ENCODE data around the gene RAB3D. TPM values are rescaled to one million over a fixed set of nuclear protein-coding genes. Genes with fewer than 3 reads are reported as not detected.

The RAB3D gene
- total RNA-seq, 1 experiment from 2014 or later: 28.9 TPM

DNA sequence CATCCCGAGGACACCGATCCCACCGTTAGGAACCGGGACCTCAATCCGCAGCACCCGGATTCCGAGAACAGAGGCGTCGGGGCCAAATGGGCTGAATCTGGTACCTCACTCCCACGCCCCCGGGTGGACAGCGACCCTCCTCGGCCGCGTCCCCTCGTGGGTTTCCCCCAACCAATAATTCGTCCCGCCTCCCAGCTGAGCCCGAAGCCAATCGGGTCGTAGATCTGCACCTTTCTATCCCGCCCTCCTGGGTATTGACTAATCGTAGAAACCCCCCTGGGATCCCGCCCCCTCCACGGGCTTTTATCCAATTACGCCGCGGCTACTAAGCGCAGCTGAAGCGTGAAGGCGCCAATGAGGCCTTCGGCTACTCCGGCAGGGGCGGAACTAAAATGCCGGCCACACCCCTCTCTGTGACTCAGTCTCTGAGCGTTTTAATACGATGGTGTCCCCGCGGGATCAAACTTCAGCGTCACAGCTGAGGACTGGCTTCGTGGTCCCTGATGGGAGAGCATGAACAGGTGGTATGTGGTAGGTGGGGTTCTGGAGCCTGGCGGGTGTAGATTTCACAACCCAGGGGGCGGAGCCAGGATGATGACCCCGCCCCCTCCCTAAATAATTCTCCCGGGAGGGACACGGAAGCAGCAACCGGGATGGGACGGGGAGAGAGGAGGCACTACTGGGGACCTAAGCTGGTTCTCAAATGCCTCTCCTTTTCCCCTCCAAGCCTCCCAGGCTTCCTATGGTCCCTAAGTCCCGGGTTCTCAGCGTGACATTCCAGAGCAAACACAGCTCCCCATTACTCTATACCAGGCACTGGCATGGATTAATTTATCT lies 6.9 kb upstream of the RAB3D start, which contains the start of the genes CCDC159 and TMEM205:
CCDC159 (plus strand) TSS at position 416 of the 837 bp plus-strand sequence; CDS start at position 504, 88 bp downstream.
TMEM205 (minus strand) TSS at position 165 of the 837 bp plus-strand sequence. CDS start 649 bp downstream, outside the sequence.
- peak; percentile 100 for DNase-seq (ENCODE audit: low read depth, low spot score)
- Histone ChIP-seq H3K9ac (ENCODE audit: low read length) (peak within 1 kb of the TSS; percentile 90), H3K27me3 (ENCODE audit: insufficient read depth, low read length) (no peaks in the 10 kb centered on the region), H3K4me2 (ENCODE audit: low read length) (peak within 1 kb of the TSS; percentile 94), H3K4me3 (replicated peaks in 1 of 2; ENCODE audit: low read depth in 1 of 2, low read length in 2 of 2) (peak within 1 kb of the TSS; percentile 86 to 88), H3K36me3 (ENCODE audit: control insufficient read depth in 1 of 2, insufficient read depth in 2 of 2, low read length in 2 of 2) (peaks cover 0 to 5% of the 10 kb centered on the region in 2 experiments; a peak in 2 of 4 replicates), H3K9me3 (ENCODE audit: control insufficient read depth in 1 of 2, insufficient read depth in 1 of 2, low read depth in 1 of 2, low read length in 2 of 2) (peaks cover 3 to 13% of the 10 kb centered on the region in 2 experiments; a peak in 2 of 4 replicates), H3K79me2 (ENCODE audit: insufficient read depth, low read length) (0 out of 2 replicates have a peak, but pooled peaks cover 9% of the 10 kb centered on the region), H3K27ac (ENCODE audit: low read depth, low read length) (peak within 1 kb of the TSS; percentile 67), H4K20me1 (ENCODE audit: insufficient read depth) (no peaks in the 10 kb centered on the region), H3K4me1 (ENCODE audit: control insufficient read depth in 1 of 2, insufficient read depth in 2 of 2, low read length in 2 of 2) (peaks cover 25 to 51% of the 10 kb centered on the region in 2 experiments), H3K9me2 (ENCODE audit: insufficient read depth) (no peaks in the 10 kb centered on the region), H2AFZ (ENCODE audit: low read depth, low read length, poor library complexity, severe bottlenecking) (no peak within 1 kb of the TSS)
- ATAC-seq: peak; percentile 91
- ChIA-PET POLR2A (interaction anchor here (0.6 to 3.0 kb wide), 6 partner anchors 29 to 72 kb away, joined by 3 to 16 read pairs (median 5); partner anchors contain the start of genes EPOR, RGL3 and SWSAP1), CTCF (interaction anchor here (1.1 to 2.4 kb wide), 4 partner anchors 28 to 52 kb away, joined by 5 to 8 read pairs (median 7); partner anchors contain the start of genes EPOR and SWSAP1), RAD21 (ENCODE audit: low non-redundant PET in 1 of 2, low total read pairs in 2 of 2, uncharacterized antibody in 2 of 2, unreplicated experiment in 2 of 2) (interaction anchor here in 1 of 2 experiments (0.5 to 0.6 kb wide), 2 partner anchors 9 to 73 kb away, joined by 3 to 12 read pairs; partner anchors contain the start of gene RGL3)
- intact Hi-C loops (cut with micrococcal nuclease): no loop called here
- TSS peak; percentile 96 for BruUV-seq (replicated peaks)
- peak; percentile 51 for TF ChIP-seq SIN3A (IDR thresholded peaks at IDR 0.05; ENCODE audit: low read depth)
- TF ChIP-seq, protein P1, sequence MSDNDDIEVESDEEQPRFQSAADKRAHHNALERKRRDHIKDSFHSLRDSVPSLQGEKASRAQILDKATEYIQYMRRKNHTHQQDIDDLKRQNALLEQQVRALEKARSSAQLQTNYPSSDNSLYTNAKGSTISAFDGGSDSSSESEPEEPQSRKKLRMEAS (IDR thresholded peaks at IDR 0.05): peak; percentile 97
- TF ChIP-seq FOSL1 (IDR thresholded peaks at IDR 0.05; ENCODE audit: low read depth): no peak; the same call in none of the 2 replicates
- TF ChIP-seq CTCF (IDR thresholded peaks at IDR 0.05 in 2 of 3, conservative IDR thresholded peaks at IDR 0.05 in 1 of 3; ENCODE audit: borderline replicate concordance in 1 of 3, insufficient read depth in 1 of 3, low read depth in 2 of 3, low read length in 2 of 3): no peak
- no peak for TF ChIP-seq TCF7L2 (IDR thresholded peaks at IDR 0.05; ENCODE audit: borderline replicate concordance, extremely low read depth, insufficient read depth, insufficient read length)
- no peak for TF ChIP-seq EZH2 (IDR thresholded peaks at IDR 0.05)
- no peak for TF ChIP-seq EZH2phosphoT487 (IDR thresholded peaks at IDR 0.05; ENCODE audit: borderline replicate concordance)
- TF ChIP-seq ZNF274 (IDR thresholded peaks at IDR 0.05; ENCODE audit: low read depth, low read length): no peak
- no peak; the same call in 1 of the 2 replicates for TF ChIP-seq JUND (IDR thresholded peaks at IDR 0.05)
- peak; percentile 46; the same call in 1 of the 2 replicates for TF ChIP-seq EGR1 (IDR thresholded peaks at IDR 0.05; ENCODE audit: low read depth)
- no peak for TF ChIP-seq SRF (IDR thresholded peaks at IDR 0.05; ENCODE audit: low read depth)
- 0 out of 2 replicates have a peak, but pooled peaks have one; percentile 41 for TF ChIP-seq CBX3 (IDR thresholded peaks at IDR 0.05; ENCODE audit: low read depth)
- TF ChIP-seq, protein P2, sequence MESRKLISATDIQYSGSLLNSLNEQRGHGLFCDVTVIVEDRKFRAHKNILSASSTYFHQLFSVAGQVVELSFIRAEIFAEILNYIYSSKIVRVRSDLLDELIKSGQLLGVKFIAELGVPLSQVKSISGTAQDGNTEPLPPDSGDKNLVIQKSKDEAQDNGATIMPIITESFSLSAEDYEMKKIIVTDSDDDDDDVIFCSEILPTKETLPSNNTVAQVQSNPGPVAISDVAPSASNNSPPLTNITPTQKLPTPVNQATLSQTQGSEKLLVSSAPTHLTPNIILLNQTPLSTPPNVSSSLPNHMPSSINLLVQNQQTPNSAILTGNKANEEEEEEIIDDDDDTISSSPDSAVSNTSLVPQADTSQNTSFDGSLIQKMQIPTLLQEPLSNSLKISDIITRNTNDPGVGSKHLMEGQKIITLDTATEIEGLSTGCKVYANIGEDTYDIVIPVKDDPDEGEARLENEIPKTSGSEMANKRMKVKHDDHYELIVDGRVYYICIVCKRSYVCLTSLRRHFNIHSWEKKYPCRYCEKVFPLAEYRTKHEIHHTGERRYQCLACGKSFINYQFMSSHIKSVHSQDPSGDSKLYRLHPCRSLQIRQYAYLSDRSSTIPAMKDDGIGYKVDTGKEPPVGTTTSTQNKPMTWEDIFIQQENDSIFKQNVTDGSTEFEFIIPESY (IDR thresholded peaks at IDR 0.05; ENCODE audit: extremely low read depth, insufficient replicate concordance, low read length): peak; percentile 75
- TF ChIP-seq CEBPB (IDR thresholded peaks at IDR 0.05; ENCODE audit: low read depth): peak; percentile 98
- TF ChIP-seq RAD21 (IDR thresholded peaks at IDR 0.05; ENCODE audit: low read depth): no peak
- no peak for TF ChIP-seq ATF3 (IDR thresholded peaks at IDR 0.05)
- TF ChIP-seq, protein P3, sequence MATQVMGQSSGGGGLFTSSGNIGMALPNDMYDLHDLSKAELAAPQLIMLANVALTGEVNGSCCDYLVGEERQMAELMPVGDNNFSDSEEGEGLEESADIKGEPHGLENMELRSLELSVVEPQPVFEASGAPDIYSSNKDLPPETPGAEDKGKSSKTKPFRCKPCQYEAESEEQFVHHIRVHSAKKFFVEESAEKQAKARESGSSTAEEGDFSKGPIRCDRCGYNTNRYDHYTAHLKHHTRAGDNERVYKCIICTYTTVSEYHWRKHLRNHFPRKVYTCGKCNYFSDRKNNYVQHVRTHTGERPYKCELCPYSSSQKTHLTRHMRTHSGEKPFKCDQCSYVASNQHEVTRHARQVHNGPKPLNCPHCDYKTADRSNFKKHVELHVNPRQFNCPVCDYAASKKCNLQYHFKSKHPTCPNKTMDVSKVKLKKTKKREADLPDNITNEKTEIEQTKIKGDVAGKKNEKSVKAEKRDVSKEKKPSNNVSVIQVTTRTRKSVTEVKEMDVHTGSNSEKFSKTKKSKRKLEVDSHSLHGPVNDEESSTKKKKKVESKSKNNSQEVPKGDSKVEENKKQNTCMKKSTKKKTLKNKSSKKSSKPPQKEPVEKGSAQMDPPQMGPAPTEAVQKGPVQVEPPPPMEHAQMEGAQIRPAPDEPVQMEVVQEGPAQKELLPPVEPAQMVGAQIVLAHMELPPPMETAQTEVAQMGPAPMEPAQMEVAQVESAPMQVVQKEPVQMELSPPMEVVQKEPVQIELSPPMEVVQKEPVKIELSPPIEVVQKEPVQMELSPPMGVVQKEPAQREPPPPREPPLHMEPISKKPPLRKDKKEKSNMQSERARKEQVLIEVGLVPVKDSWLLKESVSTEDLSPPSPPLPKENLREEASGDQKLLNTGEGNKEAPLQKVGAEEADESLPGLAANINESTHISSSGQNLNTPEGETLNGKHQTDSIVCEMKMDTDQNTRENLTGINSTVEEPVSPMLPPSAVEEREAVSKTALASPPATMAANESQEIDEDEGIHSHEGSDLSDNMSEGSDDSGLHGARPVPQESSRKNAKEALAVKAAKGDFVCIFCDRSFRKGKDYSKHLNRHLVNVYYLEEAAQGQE (IDR thresholded peaks at IDR 0.05; ENCODE audit: low read depth): no peak

Measured in HCT116 (cell line).